Kidney glomerular epithelial cell (primary cell): ENCODE measurements around the gene PSMG3.
A peak's percentile ranks its signal among the peaks of the same experiment; 100 is the strongest.

Source experiments
- DNase-seq: peaks from one replicate; lab custom pipeline; 2025; lab: John Stamatoyannopoulos, UW

PSMG3 gene

DNA sequence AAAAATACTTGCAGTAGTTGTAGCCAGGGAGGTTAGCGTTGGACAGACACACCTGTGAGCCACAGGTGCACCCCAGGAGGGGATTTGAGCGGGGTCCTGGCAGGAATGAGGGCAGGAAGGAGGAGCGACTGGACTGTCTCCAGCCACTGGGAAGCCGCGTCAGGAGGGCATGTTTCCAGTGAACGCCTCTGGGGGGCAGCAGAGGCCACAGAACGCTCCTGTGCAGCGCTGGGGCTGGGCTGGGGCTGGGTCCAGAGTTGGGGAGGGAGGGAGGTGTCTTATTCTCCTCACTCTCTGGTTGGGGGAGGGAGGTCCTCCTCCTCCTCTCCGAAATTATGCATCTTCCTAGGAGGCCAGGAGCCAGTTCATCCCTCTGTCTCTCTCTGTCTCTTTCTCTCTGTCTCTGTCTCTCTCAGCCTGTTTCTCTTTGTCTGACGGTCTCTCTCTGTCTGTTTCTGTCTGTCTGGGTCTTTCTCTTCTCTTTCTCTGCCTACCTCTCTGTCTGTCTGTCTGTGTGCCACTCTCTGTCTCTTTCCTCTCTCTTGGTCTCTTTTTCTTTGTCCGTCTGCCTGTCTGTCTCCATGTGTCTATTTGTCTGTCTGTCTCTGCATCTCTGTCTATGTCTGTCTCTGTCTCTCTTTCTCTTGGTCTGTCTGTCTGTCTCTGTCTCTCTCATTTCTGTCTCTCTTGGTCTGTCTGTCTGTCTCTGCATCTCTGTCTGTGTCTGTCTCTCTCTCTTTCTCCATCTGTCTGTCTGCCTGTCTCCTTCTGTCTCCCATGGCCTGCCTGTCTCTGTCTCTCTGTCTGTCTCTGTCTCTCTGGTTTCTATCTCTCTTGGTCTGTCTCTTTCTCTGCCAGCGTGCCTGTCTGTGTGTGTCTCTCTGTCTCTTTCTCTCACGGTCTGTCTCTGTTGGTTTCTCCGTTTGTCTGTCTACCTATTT lies 9.9 kb upstream of the PSMG3 start:
- peak; percentile 4 for DNase-seq

GRCh38 chr7:1578513-1578912 lies 8.7 kb upstream of the PSMG3 start:
- DNase-seq = no peak

DNA sequence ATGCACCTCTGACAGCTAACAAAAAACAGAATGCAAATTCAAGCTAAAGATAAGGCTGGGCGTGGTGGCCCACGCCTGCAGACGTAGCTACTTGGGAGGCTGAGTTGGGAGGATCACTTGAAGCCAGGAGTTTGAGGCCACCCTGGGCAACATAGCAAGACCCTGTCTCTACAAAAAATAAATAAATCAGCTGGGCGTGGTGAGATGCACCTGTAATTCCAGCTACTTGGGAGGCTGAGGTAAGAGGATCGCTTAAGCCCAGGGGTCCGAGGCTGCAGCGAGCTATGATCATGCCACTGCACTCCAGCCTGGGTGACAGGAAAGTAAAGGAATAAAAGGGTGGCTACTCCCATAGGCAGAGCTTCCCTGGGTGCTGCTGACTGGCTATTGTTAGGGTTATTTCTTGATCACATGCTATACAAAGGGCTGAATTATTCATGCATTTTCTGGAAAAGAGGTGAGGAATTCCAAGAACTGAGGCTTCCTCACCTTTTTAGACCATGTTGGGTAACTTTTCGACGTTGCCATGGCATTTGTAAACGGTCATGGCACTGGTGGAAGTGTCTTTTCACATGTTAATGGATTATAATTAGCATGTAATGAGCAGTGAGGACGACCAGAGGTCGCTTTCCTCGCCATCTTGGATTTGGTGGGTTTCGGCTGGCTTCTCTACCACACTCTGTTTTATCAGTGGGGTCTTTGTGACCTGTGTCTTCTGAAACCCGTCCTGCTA lies 6.9 kb upstream of the PSMG3 start:
- DNase-seq = no peak

DNA sequence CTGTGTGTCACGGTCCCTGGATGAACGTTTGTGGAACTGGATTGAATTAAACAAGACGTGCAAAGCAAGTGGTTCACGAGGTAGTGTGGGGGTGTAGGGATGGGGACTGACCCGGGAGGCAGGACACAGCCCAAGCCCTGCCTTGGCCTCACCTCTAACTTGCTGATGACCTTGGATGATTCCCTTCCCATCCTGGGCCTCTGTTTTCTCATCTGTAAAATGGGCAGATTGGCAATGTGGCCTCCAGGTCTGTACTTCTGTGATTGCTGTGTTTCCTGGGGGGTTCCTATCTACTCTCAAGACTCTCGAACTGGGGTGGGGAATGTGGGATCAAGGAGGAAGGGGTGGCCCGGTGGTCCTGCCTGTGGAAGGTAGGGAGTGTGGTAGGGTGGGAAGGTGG lies 6.0 kb upstream of the PSMG3 start:
- no peak for DNase-seq

- DNase-seq = no peak
Observed at GRCh38 chr7:1572111-1572822, 2.4 kb upstream of the PSMG3 start.

GRCh38 chr7:1569440-1569832 lies 396 bp downstream of the PSMG3 start:
- DNase-seq = no peak

DNA sequence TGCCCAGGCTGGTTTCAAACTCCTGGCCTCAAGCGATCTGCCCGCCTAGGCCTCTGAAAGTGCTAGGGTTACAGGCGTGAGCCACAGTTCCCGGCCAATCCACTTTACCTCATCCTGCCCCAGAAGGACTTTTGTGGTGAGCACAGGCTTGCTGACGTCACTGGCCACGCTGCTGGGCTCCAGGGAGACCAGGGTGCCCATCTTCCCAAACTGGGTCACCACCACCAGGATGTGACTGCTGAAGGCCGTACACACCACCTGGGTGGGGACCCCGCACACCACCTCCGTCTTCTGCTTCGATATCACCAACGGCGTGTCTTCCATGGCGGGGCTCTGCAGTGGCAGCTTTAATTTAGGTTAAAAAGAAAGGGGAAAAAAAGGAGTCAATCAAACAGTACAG lies 816 bp downstream of the PSMG3 start:
- no peak for DNase-seq

GRCh38 chr7:1567896-1568510 lies 1.8 kb downstream of the PSMG3 start:
- peak; percentile 40 for DNase-seq

DNA sequence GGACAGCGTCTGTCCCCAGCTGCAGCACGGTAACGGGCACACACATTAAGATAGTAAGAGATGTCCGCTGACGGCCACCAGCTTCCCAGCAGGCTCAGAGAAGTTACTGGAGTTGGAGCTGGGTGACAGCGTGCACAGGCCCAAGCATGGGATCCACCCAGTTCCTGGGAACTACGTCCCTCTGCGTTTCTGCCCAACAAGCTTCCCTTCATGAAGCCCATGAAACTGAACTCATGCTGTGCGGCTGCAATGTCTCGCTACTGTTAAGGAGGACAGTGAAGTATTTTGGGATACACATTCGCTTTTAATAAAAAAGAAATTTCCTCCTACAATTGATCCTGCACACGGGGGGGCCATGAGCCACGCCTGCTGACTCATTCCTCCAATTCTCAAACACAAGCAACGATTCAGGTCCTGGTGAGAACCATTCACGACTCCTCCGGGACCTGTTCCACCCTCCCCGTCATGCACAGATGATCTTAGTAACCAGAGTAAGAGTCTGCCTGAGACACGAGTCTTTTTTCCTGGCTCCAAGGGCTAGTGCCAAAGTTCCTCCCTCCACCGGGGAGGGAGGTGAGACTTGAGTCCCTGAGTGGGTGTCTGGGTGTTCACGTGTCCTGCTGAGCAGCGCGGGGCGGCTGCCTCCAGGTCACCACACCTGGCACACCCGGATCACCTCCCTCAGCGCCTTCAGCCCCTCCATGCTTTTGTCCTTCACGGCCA lies 2.6 kb downstream of the PSMG3 start:
- DNase-seq = peak; percentile 73

DNA sequence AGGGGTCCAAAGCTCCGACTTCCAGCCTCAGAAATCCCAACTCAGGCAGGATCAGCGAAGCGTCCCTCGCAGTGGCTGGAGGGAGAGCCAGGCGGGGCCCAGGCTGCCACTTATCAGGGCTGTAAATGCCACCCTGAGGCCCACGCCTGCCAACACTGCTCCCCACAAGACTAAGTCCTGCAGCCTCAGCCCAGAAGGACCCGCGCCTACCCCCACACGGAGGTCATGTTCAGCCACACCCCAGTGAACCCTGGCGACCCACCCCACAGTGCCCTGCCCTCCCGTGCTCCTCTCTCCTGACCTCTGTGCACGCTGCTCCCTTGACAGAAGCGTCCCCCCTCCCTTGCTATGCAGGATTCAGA lies 3.2 kb downstream of the PSMG3 start:
- DNase-seq = no peak

- no peak for DNase-seq
Observed at GRCh38 chr7:1564603-1565022, 5.2 kb downstream of the PSMG3 start.

DNA sequence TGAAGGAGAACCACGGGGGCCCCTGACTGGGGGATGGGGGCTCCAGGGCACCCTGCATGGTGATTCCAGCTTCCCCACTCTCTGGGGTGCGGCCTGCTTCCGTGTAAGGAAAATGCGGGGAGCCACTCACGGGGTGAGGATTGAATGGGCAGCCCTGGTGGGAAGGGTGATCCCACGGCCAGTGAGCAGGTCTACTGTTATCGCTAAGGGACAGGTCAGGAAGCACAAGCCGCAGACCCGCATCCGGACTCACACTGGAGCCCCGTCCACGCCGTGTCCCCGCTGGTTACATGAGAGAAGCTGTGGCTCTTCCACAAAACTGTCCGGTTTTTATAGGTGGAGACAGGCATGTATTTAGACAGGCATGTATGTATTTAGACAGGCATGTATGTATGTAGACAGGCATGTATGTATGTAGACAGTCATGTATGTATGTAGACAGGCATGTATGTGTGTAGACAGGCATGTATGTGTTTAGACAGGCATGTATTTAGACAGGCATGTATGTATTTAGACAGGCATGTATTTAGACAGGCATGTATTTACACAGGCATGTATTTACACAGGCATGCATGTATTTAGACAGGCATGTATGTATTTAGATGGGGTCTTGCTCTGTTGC lies 5.7 kb downstream of the PSMG3 start:
- no peak for DNase-seq

DNA sequence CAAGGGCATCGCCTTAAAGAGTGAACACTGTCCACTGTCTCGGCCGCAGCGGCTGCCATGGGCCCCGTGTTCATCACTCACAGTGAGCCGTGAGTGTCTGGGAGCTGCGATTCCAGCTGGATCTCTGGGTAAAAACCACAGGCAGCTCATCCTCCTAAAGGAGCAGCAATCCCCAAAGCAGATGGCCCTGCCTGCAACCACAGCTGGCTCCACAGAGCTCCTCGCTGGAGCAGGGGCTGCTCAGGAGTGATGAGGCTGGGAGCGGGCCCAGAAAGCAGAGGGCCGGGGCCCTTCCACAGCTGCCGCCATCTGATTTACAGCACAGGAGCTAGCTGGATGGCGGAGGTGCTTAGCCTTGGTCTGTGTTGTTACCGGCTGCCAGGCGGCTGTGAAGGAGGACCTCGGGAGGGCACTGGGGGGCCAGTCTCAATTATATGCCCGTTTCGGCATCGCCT lies 7.2 kb downstream of the PSMG3 start:
- no peak for DNase-seq

DNA sequence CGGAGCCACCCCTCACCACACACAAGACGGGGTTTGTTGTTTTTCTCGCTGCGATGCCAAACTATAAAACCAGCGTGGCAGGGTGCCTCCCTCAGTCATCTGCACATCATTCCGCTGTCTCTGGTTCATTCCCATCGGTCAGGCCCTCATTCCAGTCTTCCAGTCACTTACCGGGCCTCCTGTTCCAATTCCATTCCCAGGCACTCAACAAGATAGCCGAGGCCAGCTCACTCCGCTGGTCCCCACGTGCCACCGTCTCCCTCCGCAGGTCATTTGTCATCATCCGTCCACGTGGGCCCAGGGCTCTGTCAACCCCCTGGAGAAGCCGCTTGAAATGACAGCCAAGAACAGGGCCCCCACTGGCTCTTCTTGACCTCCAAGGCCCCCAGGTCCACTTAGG lies 7.7 kb downstream of the PSMG3 start:
- no peak for DNase-seq

GRCh38 chr7:1561036-1561940 lies 8.5 kb downstream of the PSMG3 start:
- no peak for DNase-seq

DNA sequence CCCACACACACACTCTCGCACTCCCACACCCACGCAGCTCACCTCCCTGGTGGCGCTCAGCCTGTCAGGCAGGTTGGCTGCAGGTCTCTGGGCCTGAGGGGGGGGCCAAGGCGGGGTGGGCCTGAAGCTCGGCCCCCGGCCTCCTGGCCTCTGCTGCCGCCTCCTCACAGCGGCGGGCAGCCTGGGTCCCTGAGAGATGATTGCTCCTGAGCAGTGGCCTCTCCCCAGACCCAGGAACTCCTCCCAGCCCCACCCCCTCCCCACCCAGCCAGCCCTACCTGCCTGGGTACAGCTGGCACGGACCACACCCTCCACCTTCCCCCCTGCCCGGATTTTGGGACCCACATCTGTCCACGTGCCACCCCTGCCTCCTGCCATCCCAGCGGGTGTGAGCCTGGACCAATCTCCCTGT lies 9.2 kb downstream of the PSMG3 start:
- no peak for DNase-seq

GRCh38 chr7:1559626-1560590 lies 9.9 kb downstream of the PSMG3 start:
- no peak for DNase-seq

DNA sequence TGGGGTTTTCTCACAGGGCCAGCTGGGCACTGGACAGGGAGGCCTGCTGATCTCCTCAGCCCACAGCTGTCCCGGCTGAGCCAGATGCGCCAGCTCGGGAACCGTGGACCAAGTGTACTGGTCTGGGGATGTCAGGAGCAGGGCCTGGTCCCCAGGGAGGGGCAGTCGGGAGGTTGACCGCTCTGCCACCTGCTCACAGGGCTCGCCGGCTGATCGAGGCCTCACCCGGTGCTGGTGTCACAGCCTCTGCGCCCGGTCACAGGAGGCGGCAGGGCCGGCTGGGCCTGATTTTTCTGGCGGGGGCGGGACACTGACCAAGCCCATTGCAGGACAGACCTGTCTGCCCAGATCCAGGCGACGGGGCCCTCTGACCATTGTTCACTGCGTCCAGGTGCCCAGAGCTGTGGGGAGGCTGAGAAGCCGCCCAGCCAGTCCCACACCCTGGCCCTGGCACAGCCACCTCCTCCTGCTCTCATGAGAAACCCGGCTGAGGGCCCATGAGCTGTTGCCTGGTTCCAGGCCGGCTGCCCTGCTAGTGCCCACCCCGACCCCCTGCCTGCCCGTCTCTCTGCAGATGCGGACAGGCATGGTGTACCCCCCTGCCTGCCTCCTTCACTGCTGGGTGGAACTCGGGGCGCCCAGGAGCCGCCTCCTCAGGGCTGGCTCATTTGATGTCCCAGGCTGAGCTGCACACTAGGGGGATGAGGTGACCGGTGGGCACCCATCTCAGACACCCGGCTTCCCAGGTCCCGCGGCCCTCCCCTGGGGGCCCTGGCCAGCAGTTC lies 10.8 kb downstream of the PSMG3 start:
- DNase-seq = no peak
